IMR-90 (cell line): Measurements from ENCODE around the gene MYOC. TPM values are rescaled to one million over a fixed set of nuclear protein-coding genes. Genes with fewer than 3 reads are reported as not detected.
A peak's percentile ranks its signal among the peaks of the same experiment; 100 is the strongest.

ENCODE experiments used
- ATAC-seq: fragments of 200-7000 bp; cut with Tn5 transposase; 2 replicates; pipeline ENCODE4 v1.9.1; 2020; ENCODE audit warnings: low read depth, mild to moderate bottlenecking, moderate library complexity
- BruUV-seq: library from RNA; stranded (reverse); fragments of 400-500 nt; replicated peaks from 2 replicates; lab custom pipeline; 2021; lab: Mats Ljungman, UMichigan
- CTCF ChIA-PET: fragments of 300-600 bp; formaldehyde crosslinking; extraction: SDS; loops from one replicate; lab custom pipeline; 2021; ENCODE audit warnings: antibody characterized with exemption; lab: Yijun Ruan, JAX
- POLR2A ChIA-PET: fragments of 300-600 bp; sonication (Branson Sonifier 250); formaldehyde crosslinking; loops from one replicate; lab custom pipeline; 2022; ENCODE audit warnings: antibody characterized with exemption; ENCODE audit not compliant: unreplicated experiment; lab: Charles Lee
- DNase-seq: peaks from one replicate; pipeline ENCODE4 v3.0.0; 2013
- H2AFZ ChIP-seq: replicated peaks from 2 replicates; pipeline ENCODE3; 2013; ENCODE audit warnings: low read length, mild to moderate bottlenecking; ENCODE audit not compliant: poor library complexity
- H2AK5ac ChIP-seq: 2 replicates; pipeline ENCODE4 v1.6.1; 2013; ENCODE audit warnings: low read depth, low read length, inconsistent platforms
- H2AK9ac ChIP-seq: replicated peaks from 2 replicates; pipeline ENCODE3; 2013; ENCODE audit warnings: mild to moderate bottlenecking, low read depth, low read length, moderate library complexity; ENCODE audit not compliant: poor library complexity
- H2BK120ac ChIP-seq: 2 replicates; pipeline ENCODE4 v1.6.1; 2013; ENCODE audit warnings: low read depth, low read length, inconsistent platforms
- H2BK15ac ChIP-seq: 3 replicates; pipeline ENCODE4 v1.6.1; 2013; ENCODE audit warnings: low read depth, low read length, inconsistent platforms
- H2BK20ac ChIP-seq: 2 replicates; pipeline ENCODE4 v1.6.1; 2013; ENCODE audit warnings: low read depth, mild to moderate bottlenecking, inconsistent platforms, low read length, moderate library complexity
- H2BK5ac ChIP-seq: 2 replicates; pipeline ENCODE4 v1.6.1; 2013; ENCODE audit warnings: mild to moderate bottlenecking, low read depth, low read length, inconsistent platforms; ENCODE audit not compliant: poor library complexity, severe bottlenecking
- H3K14ac ChIP-seq: replicated peaks from 2 replicates; pipeline ENCODE4 v1.6.1; 2013; ENCODE audit warnings: low read depth, low read length, inconsistent platforms
- H3K18ac ChIP-seq: 2 replicates; pipeline ENCODE4 v1.6.1; 2013; ENCODE audit warnings: low read depth, low read length, control low read depth
- H3K23ac ChIP-seq: 2 replicates; pipeline ENCODE4 v1.6.1; 2013; ENCODE audit warnings: low read depth, low read length, inconsistent platforms
- H3K27ac ChIP-seq: 2 replicates; pipeline ENCODE4 v1.5.1; 2013; ENCODE audit warnings: mild to moderate bottlenecking, control low read depth, low read length; ENCODE audit not compliant: insufficient read depth
- H3K27me3 ChIP-seq: 2 replicates; pipeline ENCODE4 v1.6.1; 2013; ENCODE audit warnings: low read length; ENCODE audit not compliant: control insufficient read depth, insufficient read depth
- H3K36me3 ChIP-seq: 2 replicates; pipeline ENCODE4 v1.6.1; 2013; ENCODE audit warnings: low read length, mixed read lengths; ENCODE audit not compliant: control insufficient read depth, insufficient read depth
- H3K4ac ChIP-seq: 2 replicates; pipeline ENCODE4 v1.6.1; 2013; ENCODE audit warnings: low read depth, low read length, inconsistent platforms
- H3K4me1 ChIP-seq: 2 replicates; pipeline ENCODE4 v1.6.1; 2013; ENCODE audit warnings: low read length, mixed read lengths; ENCODE audit not compliant: control insufficient read depth, insufficient read depth
- H3K4me2 ChIP-seq: 2 replicates; pipeline ENCODE4 v1.6.1; 2013; ENCODE audit warnings: low read depth, mild to moderate bottlenecking, control low read depth, low read length, moderate library complexity
- H3K4me3 ChIP-seq: 2 replicates; pipeline ENCODE4 v1.5.1; 2013; ENCODE audit warnings: low read depth, mild to moderate bottlenecking, control low read depth, low read length, moderate library complexity; ENCODE audit not compliant: insufficient read depth
- H3K56ac ChIP-seq: 2 replicates; pipeline ENCODE4 v1.6.1; 2013; ENCODE audit warnings: low read length, inconsistent platforms; ENCODE audit not compliant: insufficient read depth; ENCODE audit errors: extremely low read depth
- H3K79me1 ChIP-seq, 2 experiments: 2 replicates each; pipeline ENCODE4 v1.6.1; 2013; ENCODE audit warnings: low read length in 2 of 2, inconsistent platforms in 1 of 2, low read depth in 1 of 2
- H3K9ac ChIP-seq: 2 replicates; pipeline ENCODE4 v1.6.1; 2013; ENCODE audit warnings: low read depth, low read length, control low read depth
- H3K9me1 ChIP-seq: 2 replicates; pipeline ENCODE4 v1.6.1; 2013; ENCODE audit warnings: low read length, inconsistent platforms; ENCODE audit not compliant: insufficient read depth
- H3K9me3 ChIP-seq: 2 replicates; pipeline ENCODE4 v1.6.1; 2013; ENCODE audit warnings: low read length; ENCODE audit not compliant: control insufficient read depth, insufficient read depth
- H4K20me1 ChIP-seq: 2 replicates; pipeline ENCODE4 v1.6.1; 2013; ENCODE audit warnings: low read length, inconsistent platforms; ENCODE audit not compliant: insufficient read depth
- H4K5ac ChIP-seq: 2 replicates; pipeline ENCODE4 v1.6.1; 2013; ENCODE audit warnings: mild to moderate bottlenecking, low read depth, low read length, control low read depth
- H4K8ac ChIP-seq, 2 experiments: 2 replicates each; pipeline ENCODE4 v1.6.1; 2013; ENCODE audit warnings: low read depth in 2 of 2, low read length in 2 of 2, control low read depth in 1 of 2, inconsistent platforms in 1 of 2
- H4K91ac ChIP-seq: 2 replicates; pipeline ENCODE4 v1.6.1; 2013; ENCODE audit warnings: low read depth, low read length, inconsistent platforms; ENCODE audit not compliant: insufficient read depth
- BHLHE40 ChIP-seq: fragments of 150-350 bp; IDR thresholded peaks from 2 replicates; pipeline ENCODE4 v1.6.1; 2016; ENCODE audit warnings: mild to moderate bottlenecking, low read depth, low read length
- CEBPB ChIP-seq: IDR thresholded peaks from 2 replicates; pipeline ENCODE4 v1.6.1; 2012; ENCODE audit warnings: low read depth, low read length, improper control_type of control experiment
- CHD1 ChIP-seq: IDR thresholded peaks from 2 replicates; pipeline ENCODE4 v1.6.1; 2012; ENCODE audit warnings: low read depth, low read length, improper control_type of control experiment
- CTCF ChIP-seq: conservative IDR thresholded peaks from 2 replicates; pipeline ENCODE4 v1.5.1; 2012; ENCODE audit warnings: mild to moderate bottlenecking, low read depth, low read length, improper control_type of control experiment
- ELK1 ChIP-seq: fragments of 150-350 bp; IDR thresholded peaks from 2 replicates; pipeline ENCODE4 v1.6.1; 2016; ENCODE audit warnings: low read depth, mild to moderate bottlenecking, low read length, moderate library complexity, borderline replicate concordance
- NFE2L2 ChIP-seq: fragments of 150-350 bp; IDR thresholded peaks from 2 replicates; pipeline ENCODE4 v1.6.1; 2016; ENCODE audit warnings: low read depth, mild to moderate bottlenecking, low read length
- RAD21 ChIP-seq: IDR thresholded peaks from 2 replicates; pipeline ENCODE4 v1.6.1; 2012; ENCODE audit warnings: low read length, improper control_type of control experiment
- RCOR1 ChIP-seq: IDR thresholded peaks from 2 replicates; pipeline ENCODE4 v1.6.1; 2012; ENCODE audit warnings: mild to moderate bottlenecking, low read length, improper control_type of control experiment; ENCODE audit not compliant: insufficient replicate concordance
- RFX5 ChIP-seq: IDR thresholded peaks from 2 replicates; pipeline ENCODE4 v1.8.0; 2012; ENCODE audit warnings: low read depth, mild to moderate bottlenecking, low read length, moderate library complexity
- SMC3 ChIP-seq: fragments of 150-350 bp; IDR thresholded peaks from 2 replicates; pipeline ENCODE4 v1.6.1; 2016; ENCODE audit warnings: low read depth, mild to moderate bottlenecking, antibody characterized with exemption, low read length, moderate library complexity
- WGBS, 2 experiments: methylation state at CpG; one replicate each; pipeline versions ENCODE4 v1.1.5 to v1.1.7; 2013; ENCODE audit warnings: missing lambda C conversion rate in 2 of 2; ENCODE audit not compliant: insufficient read length in 1 of 2; ENCODE audit errors: extremely low coverage in 2 of 2; 5-methylcytosine and 5-hydroxymethylcytosine counted together
- dilution Hi-C: fragments of 300-500 bp; cut with HindIII; formaldehyde crosslinking; loops from one replicate; pipeline ENCODE4 v1.14.3; 2018; ENCODE audit warnings: low sequenced_read_pairs; ENCODE audit not compliant: unreplicated experiment
- in situ Hi-C: fragments of 300-500 bp; cut with MboI; formaldehyde crosslinking; loops from 3 replicates; pipeline ENCODE4 v1.14.3; 2019; ENCODE audit warnings: low sequenced_read_pairs, inconsistent platforms, mixed read lengths
- intact Hi-C: fragments of 100-400 bp; cut with micrococcal nuclease; formaldehyde crosslinking; loops from 2 replicates; pipeline ENCODE4 v1.10.0; 2022
- polyA plus RNA-seq, 3 experiments: library from polyadenylated mRNA; depleted of rRNA; stranded (reverse); fragments of >200 nt; gene quantifications; 2 replicates each; pipeline ENCODE4 v1.2.3, GENCODE V29; 2012; ENCODE audit warnings: low replicate concordance in 1 of 3
- total RNA-seq: library from RNA; depleted of rRNA; stranded (reverse); fragments of >200 nt; gene quantifications from 2 replicates; pipeline ENCODE4 v1.2.3, GENCODE V29; 2012

The MYOC gene
- total and polyA plus RNA-seq, 2 of the 4 experiments (the other 2 are of a cell fraction): not detected

GRCh38 chr1:171654201-171654941 is 1.9 kb upstream of the MYOC start:
- Histone ChIP-seq H2AFZ (peak overlapping the region; percentile 83), H3K23ac (peak overlapping the region; percentile 16; the same call in 1 of the 2 replicates), H3K56ac (no peak overlapping the region), H4K8ac (peak overlapping the region in 1 of 2 experiments; percentile 24; a peak in 2 of 4 replicates), H2BK5ac (peak overlapping the region; percentile 16), H4K20me1 (no peaks in the 10 kb centered on the region), H3K79me1 (no peaks in the 10 kb centered on the region), H3K9me1 (peaks cover 7% of the 10 kb centered on the region; the same call in 1 of the 2 replicates), H4K91ac (0 out of 2 replicates have a peak overlapping the region, but pooled peaks have one; percentile 4), H2BK15ac (0 out of 3 replicates have a peak overlapping the region, but pooled peaks have one; percentile 2), H3K4me2 (0 out of 2 replicates have a peak overlapping the region, but pooled peaks have one; percentile 29), H3K36me3 (no peaks in the 10 kb centered on the region), H4K5ac (no peak overlapping the region; the same call in 1 of the 2 replicates), H3K9ac (no peak overlapping the region), H2BK120ac (peak overlapping the region; percentile 36; the same call in 1 of the 2 replicates), H2AK5ac (0 out of 2 replicates have a peak overlapping the region, but pooled peaks have one; percentile 24), H2AK9ac (peak overlapping the region; percentile 67), H3K4me1 (peaks cover 8% of the 10 kb centered on the region), H2BK20ac (no peak overlapping the region), H3K9me3 (no peaks in the 10 kb centered on the region), H3K27me3 (peaks cover 4% of the 10 kb centered on the region), H3K4me3 (no peak overlapping the region), H3K4ac (no peak overlapping the region), H3K14ac (no peak overlapping the region), H3K18ac (0 out of 2 replicates have a peak overlapping the region, but pooled peaks have one; percentile 26), H3K27ac (peak overlapping the region; percentile 39; the same call in 1 of the 2 replicates)
- BruUV-seq: no TSS peak
- ChIA-PET POLR2A (interaction anchor here (0.9 kb wide), 1 partner anchor 89 kb away, joined by 11 read pairs; no protein-coding TSS in a partner anchor), CTCF (interaction anchor here (0.8 to 2.3 kb wide), 6 partner anchors 9 to 331 kb away, joined by 3 to 23 read pairs (median 6); no protein-coding TSS in a partner anchor)
- dilution Hi-C loops (no loop called here), in situ Hi-C loops (no loop called here), intact Hi-C loops (no loop called here)
- WGBS, 2 experiments: 80% methylated on average over 1 of the region's 8 CpGs; no CpG with 5 or more reads in 1 of the 2 experiments
- TF ChIP-seq RCOR1 (no peak), CHD1 (no peak), RAD21 (no peak), ELK1 (no peak), CTCF (no peak), RFX5 (no peak), SMC3 (no peak), CEBPB (no peak), BHLHE40 (no peak), NFE2L2 (no peak)
- DNase-seq (peak; percentile 10), ATAC-seq (peak; percentile 62)
